ENCODE results near the gene NCKAP5. TPM values are rescaled to one million over a fixed set of nuclear protein-coding genes. Genes with fewer than 3 reads are reported as not detected.

The NCKAP5 gene
- total RNA-seq, 2 donors from 2014 or later = not detected

DNA sequence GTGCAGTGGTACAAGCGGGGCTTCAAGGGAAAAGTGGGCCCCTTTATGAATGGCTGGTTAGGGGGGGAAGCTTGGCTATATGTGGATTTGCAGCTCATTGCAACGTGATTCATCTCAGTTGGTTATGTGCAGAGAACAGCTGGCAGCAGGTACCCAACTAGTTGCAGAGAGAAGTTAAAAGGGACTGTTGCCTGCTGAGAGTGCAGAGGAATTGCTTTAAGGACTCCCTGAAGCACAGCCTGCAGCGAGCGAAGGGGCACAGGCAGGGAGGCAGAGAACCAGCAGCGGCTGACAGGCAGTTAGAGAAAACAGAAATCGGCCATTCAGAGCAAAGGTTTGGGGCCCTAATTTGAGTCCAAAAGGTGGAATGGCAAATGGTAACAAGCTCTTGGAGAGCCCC, 620.1 kb downstream of the NCKAP5 start:
- no peak for DNase-seq (ENCODE audit: low spot score in 2 of 2)
- Mint-ChIP-seq H3K36me3 (no peaks in the 10 kb centered on the region), H3K27ac (no peak overlapping the region), H3K9me3 (peaks cover 7 to 8% of the 10 kb centered on the region in 2 donors)
- ATAC-seq = no peak

DNA sequence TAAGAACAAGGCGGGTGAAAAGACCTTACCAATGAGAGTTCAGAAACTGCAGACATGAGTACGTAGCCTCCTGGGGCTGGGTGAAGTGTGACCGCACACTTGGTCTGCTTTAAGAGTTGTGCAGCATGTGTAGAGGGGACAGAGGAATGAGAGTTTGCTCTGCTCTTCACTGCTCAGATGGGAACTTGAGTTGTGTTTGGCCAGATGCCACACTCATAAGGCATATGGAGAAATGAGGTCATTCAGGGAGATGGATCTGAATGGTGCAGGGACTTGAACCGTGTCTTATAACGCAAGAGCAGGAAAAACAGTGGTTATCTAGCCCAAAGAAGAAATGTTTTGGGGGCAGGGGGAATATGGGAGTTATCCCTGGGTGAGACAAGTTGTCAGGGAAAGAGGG, 624.4 kb downstream of the NCKAP5 start:
- Mint-ChIP-seq H3K27ac (no peak overlapping the region), H3K36me3 (no peaks in the 10 kb centered on the region), H3K9me3 (peaks cover 6 to 7% of the 10 kb centered on the region in 2 donors)
- DNase-seq (ENCODE audit: low spot score in 2 of 2) (no peak), ATAC-seq (no peak)

DNA sequence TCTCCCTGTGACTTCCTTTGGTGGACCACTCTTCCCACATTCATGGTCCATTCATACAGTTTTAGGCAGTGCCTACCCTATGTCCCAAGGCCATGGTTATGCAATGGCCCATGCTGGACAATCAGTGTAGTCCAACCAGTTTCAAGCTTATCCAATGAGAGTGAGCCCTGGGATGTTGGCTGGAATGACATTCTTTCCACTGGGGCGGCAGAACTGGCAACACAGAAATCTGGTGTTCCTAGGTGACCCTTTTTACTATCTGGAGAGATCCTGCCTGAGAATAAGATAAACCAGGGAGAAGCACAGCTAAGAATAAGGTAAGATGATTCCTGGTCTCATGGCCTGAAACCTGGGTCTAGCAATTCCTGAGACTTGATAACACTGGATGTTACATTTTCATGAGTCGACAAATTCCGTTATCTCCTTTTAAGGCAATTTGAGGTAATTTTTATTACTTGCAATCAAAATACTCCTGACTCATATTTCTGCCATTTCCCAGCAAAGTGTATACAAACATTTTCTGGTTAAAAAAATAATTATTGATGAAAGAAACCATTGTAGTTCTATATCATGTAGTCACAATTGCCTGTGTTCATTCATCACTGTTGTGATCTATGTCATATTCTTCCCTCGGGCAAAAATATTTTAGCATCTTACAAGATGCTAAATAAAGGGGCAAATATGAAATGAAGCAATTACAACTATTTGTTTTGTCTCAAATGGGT, 626.8 kb downstream of the NCKAP5 start:
- Mint-ChIP-seq H3K9me3 (peaks cover 3 to 6% of the 10 kb centered on the region in 2 donors), H3K36me3 (no peaks in the 10 kb centered on the region), H3K27ac (no peak overlapping the region)
- no peak for DNase-seq (ENCODE audit: low spot score in 2 of 2)
- no peak for ATAC-seq

DNA sequence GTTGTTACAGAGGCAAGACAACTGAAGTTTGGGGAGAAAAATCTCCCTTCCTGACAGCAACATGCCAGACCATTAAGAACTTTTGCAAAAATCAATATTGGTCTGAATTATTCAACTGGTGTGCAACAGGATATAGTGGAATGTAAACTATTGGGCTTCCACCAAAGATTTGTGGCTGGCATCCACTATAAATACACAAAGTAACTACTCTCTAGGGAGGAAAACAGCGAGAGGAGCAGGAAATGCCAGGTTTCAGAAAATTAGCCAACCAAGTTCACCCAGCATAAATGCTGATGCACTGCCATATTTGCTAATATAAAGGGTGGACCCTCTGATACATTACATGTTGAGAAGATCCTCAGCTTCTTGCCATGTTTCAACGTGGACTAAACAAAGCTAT, 630.6 kb downstream of the NCKAP5 start:
- no peak overlapping the region for H3K27ac Mint-ChIP-seq
- ATAC-seq (no peak), DNase-seq (ENCODE audit: low spot score in 2 of 2) (no peak)
- no peaks in the 10 kb centered on the region for H3K36me3 Mint-ChIP-seq
- peaks cover 7 to 8% of the 10 kb centered on the region in 2 donors for H3K9me3 Mint-ChIP-seq

DNA sequence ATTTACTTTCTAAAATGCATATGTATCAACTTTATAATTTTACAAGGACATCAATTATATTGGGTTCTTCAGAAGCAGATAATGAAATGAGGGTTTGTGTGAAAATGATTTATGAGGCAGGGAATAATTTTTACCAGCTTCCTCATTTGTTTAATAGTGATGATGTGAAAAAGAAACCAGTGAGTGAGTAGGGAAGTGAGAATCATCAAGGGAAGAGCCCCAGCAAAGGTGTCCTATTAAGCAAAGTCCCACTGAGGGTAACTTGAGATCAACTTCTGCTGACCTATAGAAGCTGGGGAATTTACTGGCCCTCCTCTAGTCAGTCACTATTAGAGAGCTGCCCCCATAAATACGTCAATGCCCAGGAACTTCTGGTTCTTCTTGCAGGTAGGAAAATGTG, 631.5 kb downstream of the NCKAP5 start:
- ATAC-seq = no peak
- Mint-ChIP-seq H3K9me3 (peaks cover 7 to 8% of the 10 kb centered on the region in 2 donors), H3K27ac (no peak overlapping the region)

DNA sequence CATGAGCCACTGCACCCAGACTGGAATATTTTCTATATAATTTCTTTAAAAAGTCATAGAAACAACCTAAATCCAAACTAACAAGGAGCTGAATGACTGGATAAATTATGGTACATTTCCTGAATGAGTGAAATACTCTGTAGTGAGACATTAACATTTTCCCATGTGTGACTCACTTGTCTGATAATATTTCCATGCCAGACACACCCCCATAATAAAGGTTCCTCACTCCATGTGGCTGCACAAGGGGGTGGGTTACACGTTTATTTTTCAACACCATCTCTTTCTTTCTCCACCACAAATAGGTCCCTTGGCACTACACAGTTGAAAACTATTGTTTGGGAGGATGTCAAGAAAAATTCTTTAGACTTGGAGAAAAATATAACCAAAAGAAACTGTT, 632.0 kb downstream of the NCKAP5 start:
- Mint-ChIP-seq H3K27ac (no peak overlapping the region), H3K36me3 (no peaks in the 10 kb centered on the region), H3K9me3 (peaks cover 7 to 8% of the 10 kb centered on the region in 2 donors)
- no peak for ATAC-seq
- DNase-seq (ENCODE audit: low spot score in 2 of 2) = no peak

More for the DNA sequence above, 631.5 kb downstream of the NCKAP5 start:
- no peaks in the 10 kb centered on the region for H3K36me3 Mint-ChIP-seq
- DNase-seq (ENCODE audit: low spot score in 2 of 2) = no peak

DNA sequence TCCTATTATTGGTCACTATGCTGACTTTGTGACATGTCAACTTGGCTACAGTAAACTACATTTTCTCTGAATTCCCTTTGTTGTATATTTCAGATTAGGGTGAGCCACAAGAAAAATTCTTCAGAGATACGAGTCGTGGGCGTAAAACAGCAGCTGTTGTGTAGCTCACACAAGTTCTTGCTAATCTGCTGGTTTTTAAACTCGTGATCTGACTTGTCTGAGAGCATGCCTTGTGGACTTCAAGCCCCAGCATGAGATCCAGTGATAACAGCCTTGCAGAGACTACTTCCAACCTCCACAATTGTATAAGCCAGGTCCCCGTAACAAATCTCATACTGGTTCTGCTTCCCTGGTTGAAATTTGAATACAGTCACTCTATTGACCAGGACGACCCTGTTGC, 638.5 kb downstream of the NCKAP5 start:
- Mint-ChIP-seq H3K27ac (no peak overlapping the region), H3K36me3 (no peaks in the 10 kb centered on the region), H3K9me3 (peaks cover 3% of the 10 kb centered on the region in 2 donors)
- DNase-seq (ENCODE audit: low spot score in 2 of 2) = no peak
- no peak for ATAC-seq

DNA sequence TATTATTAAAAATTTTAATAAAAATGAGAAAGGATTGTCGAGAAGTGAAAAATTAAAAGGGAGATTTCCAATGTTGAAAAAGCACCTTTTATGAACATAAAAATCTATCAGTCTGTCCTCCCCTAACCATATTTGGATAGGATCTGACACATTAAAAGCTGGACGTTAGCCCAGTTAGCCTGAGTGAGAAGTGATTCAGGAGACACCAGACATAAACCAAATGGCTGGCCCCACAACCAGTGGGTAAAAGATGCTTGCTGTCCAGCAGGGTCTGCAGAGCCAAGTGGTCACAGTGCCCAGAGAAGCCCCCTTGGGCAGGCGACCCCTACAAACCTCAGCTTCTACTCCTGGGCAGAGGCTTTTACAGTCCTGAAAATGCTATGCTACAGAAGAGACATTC, 644.5 kb downstream of the NCKAP5 start:
- H3K27ac Mint-ChIP-seq = no peak overlapping the region
- no peaks in the 10 kb centered on the region for H3K36me3 Mint-ChIP-seq
- ATAC-seq = no peak
- H3K9me3 Mint-ChIP-seq = peaks cover 3 to 7% of the 10 kb centered on the region in 2 donors
- no peak for DNase-seq (ENCODE audit: low spot score in 2 of 2)

DNA sequence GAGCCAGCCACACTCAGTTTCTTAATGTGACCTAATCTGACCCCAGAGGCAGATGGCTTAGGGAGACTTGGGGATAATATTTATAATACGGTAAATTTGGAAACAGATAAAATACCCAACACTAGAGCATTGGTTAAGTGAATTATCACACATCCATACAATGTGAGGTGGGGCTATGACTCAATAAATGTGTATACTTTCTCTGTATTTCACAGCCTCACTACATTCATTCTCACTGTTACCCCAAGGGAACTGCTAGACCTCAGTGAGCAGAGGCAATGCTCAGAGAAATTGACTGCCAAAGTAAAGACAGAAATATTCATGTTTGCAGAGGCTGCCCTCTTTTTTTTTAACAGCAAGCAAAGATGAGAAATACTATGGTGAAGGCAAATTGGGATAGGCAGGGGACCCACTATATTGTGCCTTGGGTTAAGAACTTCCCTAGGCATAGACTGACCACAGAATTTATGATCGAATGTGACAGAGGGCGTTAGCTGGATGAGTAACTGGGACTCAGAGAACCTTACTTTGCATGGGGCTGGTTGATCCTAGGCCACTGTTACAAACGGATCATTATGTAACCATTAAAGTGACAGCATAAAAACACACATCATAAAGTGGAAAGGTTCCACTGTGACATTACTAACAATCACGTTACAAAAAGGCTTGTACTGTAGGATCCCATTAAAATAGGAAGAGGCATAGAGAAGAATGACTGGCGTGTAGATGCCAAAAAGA, 652.3 kb downstream of the NCKAP5 start:
- peaks cover 3 to 4% of the 10 kb centered on the region in 2 donors for H3K9me3 Mint-ChIP-seq
- no peak overlapping the region for H3K27ac Mint-ChIP-seq
- no peaks in the 10 kb centered on the region for H3K36me3 Mint-ChIP-seq
- DNase-seq (ENCODE audit: low spot score in 2 of 2) (no peak), ATAC-seq (no peak)

DNA sequence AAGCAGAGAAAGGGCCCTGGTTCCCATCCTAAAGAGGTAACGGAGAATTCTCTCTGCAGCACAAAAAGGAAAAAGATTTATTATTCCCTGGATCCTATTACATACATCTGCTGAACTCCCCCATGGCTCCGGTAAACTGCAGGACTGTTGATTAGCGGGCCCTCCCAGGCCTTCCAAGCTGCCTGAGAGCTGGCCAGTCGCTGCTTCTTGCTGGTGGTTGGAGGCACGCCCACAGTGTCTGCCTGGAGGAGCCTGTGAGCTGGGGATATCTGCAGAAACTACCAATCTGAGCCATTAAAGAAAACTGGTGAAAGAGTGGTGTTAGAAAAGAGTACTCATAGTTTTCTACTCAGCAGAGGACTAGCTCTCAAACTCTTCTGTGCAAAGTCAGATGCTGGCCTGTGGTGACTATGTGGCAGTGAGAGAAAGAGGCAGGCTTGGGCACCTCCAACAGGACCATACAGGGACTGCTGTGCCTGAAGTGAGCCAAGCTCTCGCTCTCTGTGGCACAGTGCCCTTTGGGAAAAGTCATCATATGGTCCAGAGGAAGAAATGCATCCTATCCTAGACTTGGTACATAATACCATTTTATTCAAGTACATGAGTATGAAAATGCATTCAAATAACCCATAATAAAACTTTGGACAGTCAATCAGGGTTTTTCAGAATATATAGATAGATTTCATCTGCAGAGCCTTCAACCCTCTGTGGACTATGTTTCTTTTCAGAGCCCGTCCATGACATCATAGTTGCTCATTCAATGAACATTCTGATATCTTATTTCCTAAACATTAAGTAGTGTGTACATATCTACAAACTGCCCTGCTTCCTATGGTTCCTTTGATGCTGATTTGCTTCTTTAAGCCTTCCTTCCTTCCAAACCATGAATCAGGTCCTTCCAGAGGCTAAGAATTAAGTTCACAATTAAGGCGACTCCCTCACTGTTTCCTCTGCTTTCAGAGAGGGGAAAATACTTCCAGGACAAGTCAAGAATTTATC, 656.2 kb downstream of the NCKAP5 start:
- no peak for DNase-seq (ENCODE audit: low spot score in 2 of 2)
- Mint-ChIP-seq H3K9me3 (no peaks in the 10 kb centered on the region), H3K36me3 (peaks cover 0 to 5% of the 10 kb centered on the region in 2 donors), H3K27ac (no peak overlapping the region)
- ATAC-seq = no peak

DNA sequence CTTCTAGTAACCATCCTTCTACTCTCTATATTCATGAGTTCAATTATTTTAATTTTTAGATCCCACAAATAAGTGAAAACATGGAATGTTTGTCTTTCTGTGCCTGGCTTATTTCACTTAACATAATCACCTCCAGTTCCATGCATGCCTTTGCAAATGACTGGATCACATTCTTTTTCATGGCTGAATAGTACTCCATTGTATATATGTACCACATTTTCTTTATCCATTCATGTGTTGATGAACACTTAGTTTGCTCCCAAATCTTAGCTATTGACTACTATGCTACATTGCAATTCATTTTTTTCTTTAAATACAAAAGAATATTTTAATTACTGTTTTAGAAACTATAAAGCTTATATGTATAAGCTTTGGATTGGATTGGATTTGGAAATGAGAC, 657.8 kb downstream of the NCKAP5 start:
- no peak for ATAC-seq

DNA sequence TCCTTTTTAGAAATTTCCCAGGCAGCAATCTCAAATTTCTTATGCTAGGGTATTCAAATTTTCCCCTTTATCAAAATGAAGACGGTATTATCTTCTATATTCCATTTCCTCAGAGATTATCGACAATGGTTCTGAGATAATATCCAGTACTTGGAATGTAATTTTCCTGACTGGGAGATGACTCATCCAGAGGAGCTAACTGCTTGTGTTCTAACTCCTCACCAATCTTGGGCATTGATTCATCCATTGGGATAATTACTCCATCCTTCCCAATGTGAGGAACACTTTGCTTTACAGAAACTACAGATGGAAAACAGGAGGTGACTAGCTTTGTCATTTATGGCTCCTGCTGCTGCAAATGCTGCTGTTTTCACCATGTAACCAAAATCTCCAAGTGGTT, 658.8 kb downstream of the NCKAP5 start:
- H3K36me3 Mint-ChIP-seq = peaks cover 0 to 5% of the 10 kb centered on the region in 2 donors
- ATAC-seq (no peak), DNase-seq (ENCODE audit: low spot score in 2 of 2) (no peak)
- H3K27ac Mint-ChIP-seq = no peak overlapping the region
- H3K9me3 Mint-ChIP-seq = peaks cover 4% of the 10 kb centered on the region in 2 donors

More for the DNA sequence above, 657.8 kb downstream of the NCKAP5 start:
- DNase-seq (ENCODE audit: low spot score in 2 of 2) = no peak
- H3K9me3 Mint-ChIP-seq = peaks cover 4% of the 10 kb centered on the region in 2 donors
- peaks cover 0 to 5% of the 10 kb centered on the region in 2 donors for H3K36me3 Mint-ChIP-seq
- no peak overlapping the region for H3K27ac Mint-ChIP-seq

DNA sequence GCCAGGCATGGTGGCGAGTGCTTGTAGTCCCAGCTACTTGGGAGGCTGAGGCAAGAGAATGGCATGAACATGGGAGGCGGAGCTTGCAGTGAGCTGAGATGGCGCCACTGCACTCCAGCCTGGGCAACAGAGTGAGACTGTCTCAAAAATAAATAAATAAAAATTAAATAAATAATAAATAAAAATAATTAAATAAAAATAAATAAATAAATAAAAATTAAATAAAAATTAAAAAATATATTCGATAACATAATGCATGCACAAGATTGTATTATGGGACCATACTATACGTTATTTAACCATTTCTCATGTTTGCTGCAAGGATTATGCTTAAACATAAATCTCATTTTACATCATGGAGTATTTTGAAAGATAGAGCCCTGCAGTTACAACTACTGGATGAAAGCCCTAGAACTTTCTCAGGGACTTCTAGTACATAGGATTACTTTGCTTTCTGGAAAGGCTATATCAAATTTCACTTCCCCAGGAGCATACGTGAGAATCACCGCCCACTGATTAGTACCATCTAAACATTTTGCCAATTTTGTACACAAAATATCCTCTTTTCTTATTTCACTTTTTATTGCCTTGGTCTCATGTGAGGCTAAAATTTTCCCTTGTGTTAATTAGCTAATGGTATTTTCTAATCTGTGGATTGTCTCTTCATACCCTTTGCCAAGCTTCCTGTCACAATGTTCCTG, 664.0 kb downstream of the NCKAP5 start:
- Mint-ChIP-seq H3K27ac (no peak overlapping the region), H3K9me3 (peaks cover 6% of the 10 kb centered on the region in 2 donors), H3K36me3 (peaks cover 4 to 5% of the 10 kb centered on the region in 2 donors)
- ATAC-seq (no peak), DNase-seq (ENCODE audit: low spot score in 2 of 2) (no peak)

DNA sequence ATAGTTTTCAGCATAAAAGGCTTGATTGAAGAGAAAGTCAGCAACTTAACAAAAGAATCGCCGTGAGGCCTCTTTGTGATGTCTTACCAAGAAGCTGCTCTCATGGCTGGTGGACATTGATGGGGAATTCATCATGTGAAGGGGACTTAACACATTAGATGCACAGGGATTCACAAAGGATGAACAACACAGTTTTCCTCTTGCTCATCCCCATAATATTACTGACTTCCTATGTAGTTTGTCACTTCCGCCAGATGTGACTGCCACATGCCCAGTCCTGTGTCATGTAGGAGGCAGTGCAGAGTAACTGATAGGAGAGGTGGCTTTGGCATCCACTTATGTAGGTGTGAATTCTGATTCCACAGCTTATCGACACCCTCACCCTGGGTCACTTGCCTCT, 665.6 kb downstream of the NCKAP5 start:
- peaks cover 14 to 16% of the 10 kb centered on the region in 2 donors for H3K9me3 Mint-ChIP-seq
- peaks cover 0 to 6% of the 10 kb centered on the region in 2 donors for H3K36me3 Mint-ChIP-seq
- ATAC-seq (no peak), DNase-seq (ENCODE audit: low spot score in 2 of 2) (no peak)
- no peak overlapping the region for H3K27ac Mint-ChIP-seq

DNA sequence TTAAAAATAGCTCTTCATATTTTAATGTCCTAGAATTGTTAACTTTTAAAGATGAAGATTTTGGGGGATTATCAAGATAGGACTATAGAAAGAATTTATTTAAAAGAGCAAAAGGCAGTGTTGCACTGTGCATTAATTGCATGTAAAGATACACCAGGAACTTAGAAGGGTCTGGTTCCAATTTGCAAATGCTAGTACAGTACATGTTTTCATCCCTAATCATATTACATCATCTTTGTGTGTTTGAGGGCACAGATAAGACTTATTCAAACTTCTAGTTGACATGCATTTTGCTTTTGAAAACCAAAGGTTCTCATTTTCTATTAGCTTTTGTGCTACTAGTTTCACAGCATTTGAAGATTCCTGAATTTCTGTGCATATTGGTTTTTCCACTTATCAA, 666.6 kb downstream of the NCKAP5 start:
- peaks cover 0 to 6% of the 10 kb centered on the region in 2 donors for H3K36me3 Mint-ChIP-seq
- H3K27ac Mint-ChIP-seq = no peak overlapping the region
- DNase-seq (ENCODE audit: low spot score in 2 of 2) (no peak), ATAC-seq (no peak)
- peaks cover 14 to 16% of the 10 kb centered on the region in 2 donors for H3K9me3 Mint-ChIP-seq

DNA sequence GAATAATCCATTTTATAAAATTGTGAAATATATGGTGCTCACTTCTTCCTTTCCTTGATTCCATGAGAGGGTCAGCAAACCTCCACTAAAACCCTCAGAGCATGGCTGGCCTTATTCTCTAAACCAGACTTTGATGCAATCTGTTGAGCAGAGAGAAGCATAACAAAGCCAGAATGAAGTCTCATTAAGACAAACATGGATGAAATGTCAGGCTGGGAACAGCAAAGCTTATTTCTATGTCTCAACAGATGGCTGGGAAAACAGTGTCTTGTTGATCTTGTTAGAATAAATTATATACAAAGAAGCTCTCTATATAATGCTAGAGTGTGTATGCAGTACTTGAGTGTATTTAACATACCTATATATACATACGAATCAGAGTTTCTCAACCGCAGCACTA, 671.2 kb downstream of the NCKAP5 start:
- H3K36me3 Mint-ChIP-seq = peaks cover 0 to 11% of the 10 kb centered on the region in 2 donors

More for the DNA sequence above, 671.2 kb downstream of the NCKAP5 start:
- no peak for DNase-seq (ENCODE audit: low spot score in 2 of 2)
- H3K27ac Mint-ChIP-seq = no peak overlapping the region
- peaks cover 13 to 19% of the 10 kb centered on the region in 2 donors for H3K9me3 Mint-ChIP-seq
- no peak for ATAC-seq
